ENCODE measurements around the gene PDE6C. TPM values are rescaled to one million over a fixed set of nuclear protein-coding genes. Genes with fewer than 3 reads are reported as not detected.

The PDE6C gene
- total RNA-seq, 1 experiment from 2014 or later = not detected

DNA sequence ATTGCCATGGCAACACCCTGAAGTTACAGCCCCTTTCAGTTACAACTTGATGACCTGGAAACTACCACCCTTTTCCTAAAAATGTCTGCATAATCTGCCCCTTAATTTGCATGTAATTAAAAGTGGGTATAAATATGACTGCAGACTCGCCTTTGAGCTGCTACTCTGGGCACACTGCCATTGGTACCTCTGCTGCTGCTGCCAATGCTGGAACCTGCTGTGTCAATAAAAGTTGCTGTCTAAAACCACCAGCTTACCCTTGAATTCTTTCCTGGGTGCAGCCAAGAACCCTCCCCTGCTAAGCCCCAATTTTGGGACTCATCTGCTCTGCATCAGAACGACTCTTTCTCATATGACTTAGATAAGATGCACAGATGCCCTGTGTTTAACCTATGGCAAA is 100.3 kb downstream of the PDE6C start:
- DNase-seq (ENCODE audit: low read depth, low spot score) (no peak), ATAC-seq (no peak)
- Histone ChIP-seq H3K4me1 (ENCODE audit: control insufficient read depth, insufficient read depth, low read length) (no peaks in the 10 kb centered on the region), H3K27ac (ENCODE audit: low read length) (no peak overlapping the region), H3K27me3 (ENCODE audit: control insufficient read depth, insufficient read depth, low read length) (no peaks in the 10 kb centered on the region), H3K4me3 (ENCODE audit: low read depth in 2 of 2, low read length in 2 of 2) (no peak overlapping the region), H3K36me3 (ENCODE audit: control insufficient read depth, insufficient read depth, low read length) (no peaks in the 10 kb centered on the region), H3K9me3 (ENCODE audit: control insufficient read depth, insufficient read depth, low read depth, low read length) (no peaks in the 10 kb centered on the region)
- in situ Hi-C loops (cut with HindIII; ENCODE audit: low pct_unique_long_range_greater_than_20kb, low sequenced_read_pairs) (no loop called here), intact Hi-C loops (cut with micrococcal nuclease; ENCODE audit: unreplicated experiment) (no loop called here)
- POLR2A ChIA-PET = no interaction called here
- CTCF ChIA-PET = interaction anchor here (0.6 to 0.9 kb wide), 2 partner anchors 10 to 138 kb away, joined by 3 read pairs; partner anchors contain the start of gene FRA10AC1
- no TSS peak for BruUV-seq (replicated peaks)
- TF ChIP-seq SIN3A (IDR thresholded peaks at IDR 0.05; ENCODE audit: borderline replicate concordance, insufficient read depth, low read depth, low read length) (no peak), TCF7L2 (IDR thresholded peaks at IDR 0.05; ENCODE audit: low read depth, low read length) (no peak), POLR2AphosphoS5 (IDR thresholded peaks at IDR 0.05; ENCODE audit: low read depth, low read length) (no peak)
- TF ChIP-seq, protein P1, sequence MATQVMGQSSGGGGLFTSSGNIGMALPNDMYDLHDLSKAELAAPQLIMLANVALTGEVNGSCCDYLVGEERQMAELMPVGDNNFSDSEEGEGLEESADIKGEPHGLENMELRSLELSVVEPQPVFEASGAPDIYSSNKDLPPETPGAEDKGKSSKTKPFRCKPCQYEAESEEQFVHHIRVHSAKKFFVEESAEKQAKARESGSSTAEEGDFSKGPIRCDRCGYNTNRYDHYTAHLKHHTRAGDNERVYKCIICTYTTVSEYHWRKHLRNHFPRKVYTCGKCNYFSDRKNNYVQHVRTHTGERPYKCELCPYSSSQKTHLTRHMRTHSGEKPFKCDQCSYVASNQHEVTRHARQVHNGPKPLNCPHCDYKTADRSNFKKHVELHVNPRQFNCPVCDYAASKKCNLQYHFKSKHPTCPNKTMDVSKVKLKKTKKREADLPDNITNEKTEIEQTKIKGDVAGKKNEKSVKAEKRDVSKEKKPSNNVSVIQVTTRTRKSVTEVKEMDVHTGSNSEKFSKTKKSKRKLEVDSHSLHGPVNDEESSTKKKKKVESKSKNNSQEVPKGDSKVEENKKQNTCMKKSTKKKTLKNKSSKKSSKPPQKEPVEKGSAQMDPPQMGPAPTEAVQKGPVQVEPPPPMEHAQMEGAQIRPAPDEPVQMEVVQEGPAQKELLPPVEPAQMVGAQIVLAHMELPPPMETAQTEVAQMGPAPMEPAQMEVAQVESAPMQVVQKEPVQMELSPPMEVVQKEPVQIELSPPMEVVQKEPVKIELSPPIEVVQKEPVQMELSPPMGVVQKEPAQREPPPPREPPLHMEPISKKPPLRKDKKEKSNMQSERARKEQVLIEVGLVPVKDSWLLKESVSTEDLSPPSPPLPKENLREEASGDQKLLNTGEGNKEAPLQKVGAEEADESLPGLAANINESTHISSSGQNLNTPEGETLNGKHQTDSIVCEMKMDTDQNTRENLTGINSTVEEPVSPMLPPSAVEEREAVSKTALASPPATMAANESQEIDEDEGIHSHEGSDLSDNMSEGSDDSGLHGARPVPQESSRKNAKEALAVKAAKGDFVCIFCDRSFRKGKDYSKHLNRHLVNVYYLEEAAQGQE (IDR thresholded peaks at IDR 0.05; ENCODE audit: insufficient read depth in 1 of 2, low read depth in 2 of 2, low read length in 1 of 2) = no peak
- TF ChIP-seq, protein P2, sequence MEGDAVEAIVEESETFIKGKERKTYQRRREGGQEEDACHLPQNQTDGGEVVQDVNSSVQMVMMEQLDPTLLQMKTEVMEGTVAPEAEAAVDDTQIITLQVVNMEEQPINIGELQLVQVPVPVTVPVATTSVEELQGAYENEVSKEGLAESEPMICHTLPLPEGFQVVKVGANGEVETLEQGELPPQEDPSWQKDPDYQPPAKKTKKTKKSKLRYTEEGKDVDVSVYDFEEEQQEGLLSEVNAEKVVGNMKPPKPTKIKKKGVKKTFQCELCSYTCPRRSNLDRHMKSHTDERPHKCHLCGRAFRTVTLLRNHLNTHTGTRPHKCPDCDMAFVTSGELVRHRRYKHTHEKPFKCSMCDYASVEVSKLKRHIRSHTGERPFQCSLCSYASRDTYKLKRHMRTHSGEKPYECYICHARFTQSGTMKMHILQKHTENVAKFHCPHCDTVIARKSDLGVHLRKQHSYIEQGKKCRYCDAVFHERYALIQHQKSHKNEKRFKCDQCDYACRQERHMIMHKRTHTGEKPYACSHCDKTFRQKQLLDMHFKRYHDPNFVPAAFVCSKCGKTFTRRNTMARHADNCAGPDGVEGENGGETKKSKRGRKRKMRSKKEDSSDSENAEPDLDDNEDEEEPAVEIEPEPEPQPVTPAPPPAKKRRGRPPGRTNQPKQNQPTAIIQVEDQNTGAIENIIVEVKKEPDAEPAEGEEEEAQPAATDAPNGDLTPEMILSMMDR (IDR thresholded peaks at IDR 0.05) = no peak

DNA sequence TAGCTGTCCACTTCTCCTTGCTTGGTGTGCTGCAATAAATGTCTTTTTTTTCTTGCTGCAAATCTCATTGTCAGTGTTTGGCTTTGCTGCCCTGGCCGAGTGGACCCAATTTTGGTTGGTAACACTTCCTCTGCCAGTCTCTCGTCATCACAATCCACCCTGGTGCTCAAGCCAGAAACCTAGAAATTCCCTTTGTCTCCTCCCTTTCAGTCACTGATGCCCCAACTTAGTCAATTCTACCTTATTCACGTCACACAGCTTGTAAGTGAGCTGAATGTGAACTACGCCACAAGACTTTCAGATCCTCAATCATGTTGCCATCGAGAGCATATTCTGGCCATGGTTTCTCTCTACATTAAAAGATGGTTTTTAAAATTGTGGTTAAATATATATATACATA is 103.0 kb downstream of the PDE6C start:
- Histone ChIP-seq H3K4me3 (ENCODE audit: low read depth in 2 of 2, low read length in 2 of 2) (no peak overlapping the region), H3K27me3 (ENCODE audit: control insufficient read depth, insufficient read depth, low read length) (0 out of 2 replicates have a peak, but pooled peaks cover 4% of the 10 kb centered on the region), H3K36me3 (ENCODE audit: control insufficient read depth, insufficient read depth, low read length) (no peaks in the 10 kb centered on the region), H3K9me3 (ENCODE audit: control insufficient read depth, insufficient read depth, low read depth, low read length) (no peaks in the 10 kb centered on the region), H3K27ac (ENCODE audit: low read length) (no peak overlapping the region), H3K4me1 (ENCODE audit: control insufficient read depth, insufficient read depth, low read length) (no peaks in the 10 kb centered on the region)
- ChIA-PET POLR2A (no interaction called here), CTCF (no interaction called here)
- no peak for DNase-seq (ENCODE audit: low read depth, low spot score)
- BruUV-seq (replicated peaks) = no TSS peak
- no peak for ATAC-seq
- TF ChIP-seq POLR2AphosphoS5 (IDR thresholded peaks at IDR 0.05; ENCODE audit: low read depth, low read length) = no peak
- no peak for TF ChIP-seq SIN3A (IDR thresholded peaks at IDR 0.05; ENCODE audit: borderline replicate concordance, insufficient read depth, low read depth, low read length)
- TF ChIP-seq TCF7L2 (IDR thresholded peaks at IDR 0.05; ENCODE audit: low read depth, low read length) = no peak
- TF ChIP-seq, protein P1 (IDR thresholded peaks at IDR 0.05; ENCODE audit: insufficient read depth in 1 of 2, low read depth in 2 of 2, low read length in 1 of 2) = no peak
- TF ChIP-seq, protein P2 (IDR thresholded peaks at IDR 0.05) = no peak
- in situ Hi-C loops (cut with HindIII; ENCODE audit: low pct_unique_long_range_greater_than_20kb, low sequenced_read_pairs) (no loop called here), intact Hi-C loops (cut with micrococcal nuclease; ENCODE audit: unreplicated experiment) (no loop called here)

Data from Panc1 (cell line).